Fibroblast of skin of left quadriceps (primary cell): Measurements from ENCODE around the gene WIPF2.
A peak's percentile ranks its signal among the peaks of the same experiment; 100 is the strongest.

ENCODE experiments used
- DNase-seq, 2 experiments: peaks; one replicate each; pipeline ENCODE4 v3.0.0-alpha.2; 2013; ENCODE audit warnings: low read depth in 2 of 2

WIPF2 gene, protein sequence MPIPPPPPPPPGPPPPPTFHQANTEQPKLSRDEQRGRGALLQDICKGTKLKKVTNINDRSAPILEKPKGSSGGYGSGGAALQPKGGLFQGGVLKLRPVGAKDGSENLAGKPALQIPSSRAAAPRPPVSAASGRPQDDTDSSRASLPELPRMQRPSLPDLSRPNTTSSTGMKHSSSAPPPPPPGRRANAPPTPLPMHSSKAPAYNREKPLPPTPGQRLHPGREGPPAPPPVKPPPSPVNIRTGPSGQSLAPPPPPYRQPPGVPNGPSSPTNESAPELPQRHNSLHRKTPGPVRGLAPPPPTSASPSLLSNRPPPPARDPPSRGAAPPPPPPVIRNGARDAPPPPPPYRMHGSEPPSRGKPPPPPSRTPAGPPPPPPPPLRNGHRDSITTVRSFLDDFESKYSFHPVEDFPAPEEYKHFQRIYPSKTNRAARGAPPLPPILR

DNA sequence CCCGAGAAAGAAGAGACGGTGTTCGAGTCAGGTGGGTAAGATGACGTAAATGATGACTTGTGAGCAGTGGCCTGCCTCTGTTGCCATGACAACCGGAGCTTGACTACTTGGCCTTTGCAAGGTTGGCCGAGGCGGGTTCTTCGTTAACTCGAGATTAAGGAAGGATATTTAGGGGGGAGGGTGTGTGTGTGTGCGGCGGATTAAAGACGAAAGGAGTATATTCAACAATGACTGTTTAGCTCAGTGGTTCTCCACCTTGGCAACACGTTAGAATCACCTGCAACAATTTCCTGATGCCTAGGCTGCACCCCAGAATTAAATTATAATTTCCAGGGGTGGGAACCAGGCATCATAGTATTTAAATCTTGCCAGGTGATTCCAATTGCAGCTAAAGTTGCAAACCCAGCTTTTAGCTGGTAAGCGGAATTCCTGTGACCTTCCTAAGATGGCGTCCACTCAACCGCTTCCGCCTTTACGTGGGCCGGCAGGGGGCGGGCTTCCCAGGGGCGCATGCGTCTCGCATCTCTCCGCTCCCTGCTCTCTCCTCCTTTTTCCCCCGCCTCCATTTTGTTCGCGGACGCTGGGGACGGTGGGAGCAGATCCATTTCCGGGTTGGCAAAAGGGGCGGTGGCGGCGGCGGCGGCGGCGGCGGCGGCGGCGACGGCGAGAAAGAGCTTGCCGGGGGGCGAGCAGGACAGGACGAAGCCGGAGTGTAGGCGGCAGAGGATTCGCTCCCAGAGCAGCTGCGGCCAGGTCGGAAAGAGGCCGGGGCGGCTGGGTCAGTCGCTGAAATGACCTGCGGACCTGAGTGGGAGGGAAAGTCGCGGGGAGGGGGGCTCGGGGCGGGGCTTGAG lies at the start of gene WIPF2:
Gene WIPF2, plus strand, starts transcription at position 565 of the 854 bp plus-strand sequence. CDS start 37,156 bp downstream, outside the sequence.
- peak; percentile 94 for DNase-seq

DNA sequence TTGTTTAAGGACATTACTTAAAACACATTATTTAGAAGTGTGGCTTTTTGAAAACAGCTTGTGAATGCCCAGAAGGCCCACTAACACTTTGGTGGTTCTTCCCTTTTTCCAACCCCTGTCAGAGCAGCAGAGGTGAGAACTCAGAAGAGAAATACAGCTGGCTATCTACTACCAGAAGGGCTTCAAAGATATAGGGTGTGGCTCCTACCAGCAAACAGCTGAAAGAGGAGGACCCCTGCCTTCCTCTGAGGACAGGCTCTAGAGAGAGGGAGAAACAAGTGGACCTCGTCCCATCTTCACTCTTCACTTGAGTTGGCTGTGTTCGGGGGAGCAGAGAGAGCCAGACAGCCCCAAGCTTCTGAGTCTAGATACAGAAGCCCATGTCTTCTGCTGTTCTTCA lies 48.8 kb upstream of the WIPF2 start:
- no peak for DNase-seq

DNA sequence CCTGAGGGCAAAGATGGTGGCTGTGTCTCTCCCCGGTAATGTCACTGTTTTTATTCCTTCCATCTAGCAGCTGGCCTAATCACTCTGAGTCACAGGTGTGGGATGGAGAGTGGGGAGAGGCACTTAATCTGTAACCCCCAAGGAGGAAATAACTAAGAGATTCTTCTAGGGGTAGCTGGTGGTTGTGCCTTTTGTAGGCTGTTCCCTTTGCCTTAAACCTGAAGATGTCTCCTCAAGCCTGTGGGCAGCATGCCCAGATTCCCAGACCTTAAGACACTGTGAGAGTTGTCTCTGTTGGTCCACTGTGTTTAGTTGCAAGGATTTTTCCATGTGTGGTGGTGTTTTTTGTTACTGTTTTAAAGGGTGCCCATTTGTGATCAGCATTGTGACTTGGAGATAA lies 47.4 kb upstream of the WIPF2 start:
- no peak for DNase-seq

DNA sequence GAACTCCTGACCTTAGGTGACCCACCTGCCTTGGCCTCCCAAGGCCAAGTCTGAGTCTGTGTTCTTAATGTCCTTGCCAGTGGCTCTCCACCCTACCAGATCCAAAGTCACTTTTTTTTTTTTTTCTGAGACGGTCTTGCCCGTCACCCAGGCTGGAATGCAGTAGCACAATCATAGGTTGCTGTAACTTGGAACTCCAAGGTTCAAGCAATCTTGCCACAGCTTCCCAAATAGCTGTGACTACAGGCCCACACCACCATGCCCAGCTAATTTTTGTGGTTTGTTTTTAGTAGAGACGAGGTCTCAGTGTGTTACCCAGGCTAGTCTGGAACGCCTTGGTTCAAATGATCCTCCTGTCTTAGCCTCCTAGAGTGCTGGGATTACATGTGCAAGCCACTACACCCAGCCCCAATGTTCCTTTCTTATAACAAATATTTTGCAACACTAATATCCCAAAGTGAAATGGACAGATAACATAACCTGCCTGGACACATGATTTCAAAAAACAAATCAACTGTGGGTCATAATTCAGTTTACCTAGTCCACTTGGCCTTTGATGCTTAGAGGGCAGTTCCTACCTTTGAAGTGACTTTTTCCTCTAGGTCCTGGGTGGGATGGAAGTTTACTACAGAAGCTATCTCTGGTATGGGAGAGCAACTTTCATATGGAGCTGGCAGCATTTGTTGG lies 45.9 kb upstream of the WIPF2 start:
- DNase-seq = no peak

DNA sequence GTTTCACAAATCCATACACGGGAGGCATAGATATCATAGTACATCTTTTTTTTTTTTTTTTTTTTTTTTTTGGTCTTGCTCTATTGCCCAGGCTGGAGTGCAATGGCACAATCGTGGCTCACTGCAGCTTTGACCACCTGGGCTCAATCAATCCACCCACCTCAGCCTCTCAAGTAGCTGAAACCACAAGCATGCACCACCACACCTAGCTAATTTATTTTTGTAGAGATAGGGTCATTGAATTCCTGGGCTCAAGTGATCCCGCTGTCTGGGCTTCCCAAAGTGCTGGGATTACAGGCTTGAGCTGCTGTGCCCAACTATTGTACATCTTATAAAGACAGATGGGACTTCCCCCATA lies 45.3 kb upstream of the WIPF2 start:
- no peak for DNase-seq

DNA sequence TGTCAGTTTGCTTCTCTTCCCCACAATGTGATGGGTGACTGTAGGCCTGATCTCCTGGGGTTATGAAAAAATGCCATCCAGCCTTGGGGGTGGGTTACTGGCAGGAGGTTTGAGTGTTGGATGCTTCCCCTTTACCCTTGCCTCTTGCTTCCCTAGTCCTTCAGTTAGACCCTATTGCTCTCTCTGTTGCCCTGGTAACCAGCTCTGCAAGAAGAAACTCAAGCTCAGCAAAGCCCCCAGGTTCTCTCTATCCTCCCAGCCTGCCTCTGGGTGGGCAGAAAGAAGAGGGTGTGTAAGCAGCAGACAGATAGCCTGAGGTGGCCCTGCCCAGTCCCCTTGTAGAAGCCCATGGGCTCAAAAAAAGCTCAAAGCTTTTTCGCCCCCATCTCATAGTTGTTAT lies 44.6 kb upstream of the WIPF2 start:
- DNase-seq = no peak

DNA sequence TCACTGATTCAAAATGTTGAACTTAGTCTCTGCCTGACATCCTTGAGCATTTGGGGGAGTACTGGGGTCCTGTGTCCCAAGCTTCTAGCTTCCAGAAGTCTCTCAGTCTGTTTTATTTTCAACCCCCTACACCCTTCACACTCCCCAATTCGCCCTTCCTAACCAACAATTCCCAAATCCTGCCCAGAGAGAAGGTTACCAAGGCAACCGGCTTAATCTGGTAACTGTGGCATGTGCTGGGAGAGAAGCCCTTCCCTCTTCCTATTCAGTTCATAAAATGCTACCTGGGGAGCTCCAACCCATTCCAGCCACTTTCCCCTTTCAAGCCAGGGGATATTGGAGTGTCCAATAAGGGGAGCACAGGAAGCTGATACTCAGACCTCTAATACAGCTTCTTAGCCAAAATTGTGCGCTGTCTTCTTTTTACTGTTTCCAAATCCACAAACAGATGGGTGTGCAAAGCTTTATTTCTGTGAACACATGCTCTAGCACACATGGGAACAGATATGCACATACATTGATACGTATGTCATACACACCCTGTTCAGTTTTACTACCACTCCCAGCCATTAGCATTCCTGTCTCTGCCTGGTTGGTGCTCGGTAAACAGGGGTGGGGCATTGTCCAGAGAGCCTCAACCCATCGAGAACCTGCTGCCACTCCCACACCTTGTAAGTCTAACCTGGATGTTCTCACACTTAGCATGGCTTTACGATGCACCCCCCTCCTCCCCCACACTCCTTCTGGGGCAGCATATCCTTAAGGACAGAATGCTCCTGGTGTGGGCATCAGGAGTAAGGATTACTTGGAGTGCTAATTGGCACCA lies 43.0 kb upstream of the WIPF2 start:
- no peak for DNase-seq

DNA sequence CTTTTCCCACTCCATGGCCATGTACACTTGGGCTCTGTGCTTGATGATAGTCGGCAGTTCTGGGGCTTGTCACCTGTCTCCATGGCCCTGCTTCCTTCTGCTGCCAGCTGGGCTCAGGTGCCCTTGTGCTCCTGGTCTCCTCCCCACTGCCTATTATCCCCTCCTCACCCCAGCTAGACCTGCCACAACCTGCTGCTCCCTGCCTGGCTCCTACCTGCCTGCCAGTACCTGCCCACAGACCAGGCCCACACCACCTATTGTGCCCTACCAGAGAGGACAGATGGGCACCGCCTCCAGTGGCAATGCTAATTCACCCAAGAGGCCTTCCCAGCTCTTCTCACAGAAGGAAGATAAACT lies 42.4 kb upstream of the WIPF2 start:
- no peak for DNase-seq

DNA sequence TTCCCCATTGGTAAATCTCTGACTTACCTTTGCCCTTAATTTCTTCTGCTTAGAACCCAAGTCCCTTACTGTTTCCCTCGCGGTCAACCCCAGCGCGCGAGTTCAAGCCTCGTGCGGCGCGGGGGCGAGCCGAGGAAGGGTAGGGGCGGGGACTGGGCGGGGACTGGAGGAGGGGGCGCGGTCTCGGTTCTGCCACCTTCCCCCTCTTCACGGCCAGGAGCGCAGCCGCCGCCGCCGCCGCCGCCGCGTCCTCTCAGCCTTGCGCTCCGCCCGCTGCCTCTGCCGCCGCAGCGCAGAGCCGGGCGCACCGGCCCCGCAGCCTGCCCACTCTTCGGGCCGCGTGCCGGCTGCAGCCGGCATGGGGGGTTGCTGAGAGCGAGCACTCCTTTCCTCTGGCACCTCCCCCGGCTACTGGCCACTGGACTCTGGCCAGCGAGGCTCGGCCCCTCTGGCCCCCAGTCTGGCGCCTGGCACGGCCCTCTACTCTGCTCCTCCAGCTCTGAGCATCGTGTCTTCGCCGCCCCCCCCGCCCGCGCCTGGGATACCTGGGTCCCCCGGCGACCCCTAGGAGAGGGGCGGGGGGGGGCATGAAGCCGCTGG lies 41.7 kb upstream of the WIPF2 start, which contains the start of gene RAPGEFL1:
Gene RAPGEFL1, plus strand, starts transcription at position 196 of the 600 bp plus-strand sequence. Its CDS starts 392 bp downstream, at position 588.
- no peak for DNase-seq

DNA sequence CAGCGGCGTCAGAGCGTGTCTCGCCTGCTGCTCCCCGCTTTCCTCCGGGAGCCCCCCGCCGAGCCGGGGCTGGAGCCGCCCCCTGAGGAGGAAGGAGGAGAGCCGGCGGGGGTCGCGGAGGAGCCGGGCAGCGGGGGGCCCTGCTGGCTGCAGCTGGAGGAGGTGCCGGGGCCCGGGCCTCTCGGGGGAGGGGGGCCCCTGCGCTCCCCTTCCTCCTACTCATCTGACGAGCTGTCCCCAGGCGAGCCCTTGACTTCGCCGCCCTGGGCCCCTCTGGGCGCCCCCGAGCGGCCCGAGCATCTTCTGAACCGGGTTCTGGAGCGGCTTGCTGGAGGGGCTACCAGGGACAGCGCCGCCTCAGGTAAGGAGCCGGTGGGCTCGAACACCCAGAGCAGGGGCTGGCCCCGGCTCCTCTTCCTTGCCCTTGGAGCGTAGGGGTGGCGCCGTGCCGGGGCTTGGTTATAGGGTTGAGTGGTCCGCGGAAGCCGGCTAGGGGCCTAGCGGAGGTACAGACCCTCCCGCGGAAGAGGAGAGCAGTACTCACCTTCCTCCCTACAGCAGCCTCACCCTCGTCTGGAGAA lies 41.0 kb upstream of the WIPF2 start:
- no peak for DNase-seq

DNA sequence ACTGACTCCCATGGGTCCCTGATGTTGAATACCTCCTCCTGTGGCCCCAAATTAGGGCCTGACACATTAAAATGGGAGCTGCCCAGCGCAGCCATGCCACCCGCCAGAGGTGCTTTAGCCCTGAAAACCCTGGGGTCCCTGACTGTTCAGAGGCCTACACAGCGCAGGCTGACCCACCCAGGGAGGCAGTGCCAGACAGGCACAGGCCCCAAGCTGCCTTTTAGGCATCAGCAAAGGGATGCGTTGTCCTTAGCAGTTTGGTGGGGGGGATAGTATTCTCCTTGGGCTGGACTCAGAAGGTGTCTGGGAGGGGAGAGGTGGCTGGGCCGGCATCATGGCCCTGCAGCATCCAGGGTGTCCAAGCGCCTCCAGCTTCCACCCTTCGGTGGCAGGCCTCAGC lies 40.4 kb upstream of the WIPF2 start:
- DNase-seq = no peak

DNA sequence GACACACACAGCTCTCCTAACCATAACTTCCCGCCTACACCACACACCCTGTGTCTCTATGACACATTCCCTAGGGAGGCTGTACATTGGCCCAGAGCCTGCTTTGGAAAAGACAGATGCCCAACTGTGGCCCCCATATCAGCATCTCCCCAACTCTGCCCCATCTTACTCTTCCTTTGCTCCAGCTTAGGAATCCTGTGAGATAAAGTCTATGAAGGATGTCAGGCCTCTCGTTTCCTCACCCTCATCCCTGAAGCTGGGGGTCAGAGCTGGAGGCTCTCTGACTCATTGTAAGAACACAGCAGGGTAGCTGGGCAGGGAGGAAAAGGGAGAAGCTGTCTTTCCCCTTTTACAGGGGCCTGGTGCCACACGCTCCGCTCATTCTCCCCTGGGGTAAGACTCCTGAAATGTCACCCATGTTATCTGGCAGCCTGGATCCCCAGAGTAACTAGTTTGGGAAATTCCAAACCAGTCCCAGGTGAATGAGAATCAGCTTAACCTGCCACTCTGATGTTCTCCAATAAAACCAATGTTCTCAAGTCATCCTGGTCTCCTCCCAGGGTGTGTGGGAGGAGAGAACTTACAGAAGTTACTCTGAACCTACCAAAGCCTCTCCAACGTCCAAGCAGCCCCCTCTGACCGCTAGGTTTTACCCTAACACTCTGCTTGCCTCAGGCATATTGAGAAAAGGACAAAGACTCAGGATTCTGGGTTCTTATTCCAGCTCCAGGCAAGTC lies 39.0 kb upstream of the WIPF2 start:
- DNase-seq = peak in 1 of 2 experiments; percentile 43

DNA sequence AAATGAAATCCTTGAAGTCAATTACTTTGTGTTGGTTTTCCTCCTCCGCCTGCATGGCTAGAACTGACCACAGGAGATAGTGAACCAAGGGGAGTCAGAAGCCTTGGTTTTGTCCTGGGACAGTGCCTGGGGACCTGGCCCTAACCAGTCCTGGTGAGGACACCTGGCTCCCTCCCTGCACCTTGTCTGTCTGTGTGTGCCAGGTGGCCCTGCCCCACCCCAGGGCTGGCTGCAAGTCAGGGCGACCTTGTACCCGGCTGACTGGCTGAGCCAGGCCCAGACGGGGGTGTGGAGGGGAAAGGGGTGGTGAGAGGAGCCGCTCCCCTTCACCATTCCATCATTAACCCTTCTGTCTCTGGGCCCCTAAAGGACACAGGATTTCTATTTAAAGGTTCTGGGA lies 38.4 kb upstream of the WIPF2 start:
- DNase-seq = no peak

DNA sequence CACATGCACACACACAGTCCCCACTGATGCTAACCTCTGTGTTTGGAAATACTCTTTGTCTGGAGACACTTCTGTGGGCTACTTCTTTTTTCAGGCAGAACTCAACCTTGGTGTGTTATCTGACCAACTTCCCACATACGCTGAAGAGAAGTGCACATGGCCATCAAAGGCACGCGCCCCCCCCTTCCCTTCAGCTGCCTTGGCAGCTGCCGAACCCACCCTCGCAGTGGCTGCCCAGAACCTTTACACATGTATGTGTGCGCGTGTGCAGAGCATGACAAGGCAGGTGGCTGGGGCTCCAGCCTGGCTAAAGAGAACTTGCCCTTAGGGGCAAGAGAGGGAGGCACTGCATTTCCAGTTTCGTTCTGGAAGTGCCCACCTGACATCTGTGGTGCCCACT lies 37.9 kb upstream of the WIPF2 start:
- no peak for DNase-seq

DNA sequence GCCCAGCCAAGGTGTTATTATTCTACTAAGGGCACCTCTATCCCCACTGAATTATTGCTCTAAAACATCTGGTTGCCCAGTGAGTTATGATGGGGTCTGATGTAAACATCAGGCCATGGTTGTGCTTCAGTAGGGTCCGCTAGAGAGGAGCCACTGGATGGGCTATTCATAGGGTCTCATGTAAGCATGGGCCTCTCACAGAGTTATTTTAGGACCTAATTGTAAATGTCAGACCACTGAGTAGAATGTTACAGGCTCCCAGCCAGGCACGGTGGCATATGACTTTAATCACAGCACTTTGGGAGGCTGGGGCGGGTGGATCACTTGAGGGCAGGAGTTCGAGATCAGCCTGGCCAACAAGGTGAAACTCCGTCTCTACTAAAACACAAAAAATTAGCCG lies 36.5 kb upstream of the WIPF2 start:
- no peak for DNase-seq

DNA sequence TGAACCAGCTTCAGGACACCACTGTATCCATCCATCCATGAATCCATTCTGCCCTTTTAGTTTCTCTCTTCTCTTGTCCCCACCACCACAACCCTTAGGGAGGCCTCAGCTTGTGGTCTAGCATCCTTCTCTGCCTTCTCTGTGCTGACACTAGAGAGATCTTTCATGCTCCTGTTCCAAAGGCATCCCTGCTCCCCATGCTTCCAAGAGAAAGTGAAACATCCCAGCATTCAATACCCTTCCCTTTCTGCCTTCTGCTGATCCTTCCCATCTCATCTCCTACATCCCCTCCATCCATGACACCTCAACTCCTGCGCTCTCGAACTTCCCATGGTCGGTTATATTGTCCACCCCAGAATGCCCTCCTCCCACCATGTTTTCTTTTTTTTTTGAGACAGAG lies 31.9 kb upstream of the WIPF2 start:
- DNase-seq = no peak

DNA sequence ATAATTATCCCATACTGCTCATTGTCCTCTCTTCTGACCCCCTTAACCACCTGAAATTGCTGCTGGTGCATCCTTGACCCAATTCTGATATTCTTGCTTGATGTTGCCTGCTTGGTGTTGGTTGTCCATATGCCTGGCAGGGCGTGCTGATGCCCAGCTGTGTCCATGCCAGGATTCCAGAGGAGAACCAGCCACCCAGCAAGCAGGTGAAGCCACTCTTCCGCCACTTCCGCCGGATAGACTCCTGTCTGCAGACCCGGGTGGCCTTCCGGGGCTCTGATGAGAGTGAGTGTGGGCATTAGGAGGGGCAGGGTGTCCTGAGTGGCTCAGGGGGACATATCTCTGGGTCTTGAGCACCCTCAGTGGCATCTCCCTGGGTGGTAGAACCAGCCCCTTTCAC lies 30.4 kb upstream of the WIPF2 start:
- DNase-seq = no peak

DNA sequence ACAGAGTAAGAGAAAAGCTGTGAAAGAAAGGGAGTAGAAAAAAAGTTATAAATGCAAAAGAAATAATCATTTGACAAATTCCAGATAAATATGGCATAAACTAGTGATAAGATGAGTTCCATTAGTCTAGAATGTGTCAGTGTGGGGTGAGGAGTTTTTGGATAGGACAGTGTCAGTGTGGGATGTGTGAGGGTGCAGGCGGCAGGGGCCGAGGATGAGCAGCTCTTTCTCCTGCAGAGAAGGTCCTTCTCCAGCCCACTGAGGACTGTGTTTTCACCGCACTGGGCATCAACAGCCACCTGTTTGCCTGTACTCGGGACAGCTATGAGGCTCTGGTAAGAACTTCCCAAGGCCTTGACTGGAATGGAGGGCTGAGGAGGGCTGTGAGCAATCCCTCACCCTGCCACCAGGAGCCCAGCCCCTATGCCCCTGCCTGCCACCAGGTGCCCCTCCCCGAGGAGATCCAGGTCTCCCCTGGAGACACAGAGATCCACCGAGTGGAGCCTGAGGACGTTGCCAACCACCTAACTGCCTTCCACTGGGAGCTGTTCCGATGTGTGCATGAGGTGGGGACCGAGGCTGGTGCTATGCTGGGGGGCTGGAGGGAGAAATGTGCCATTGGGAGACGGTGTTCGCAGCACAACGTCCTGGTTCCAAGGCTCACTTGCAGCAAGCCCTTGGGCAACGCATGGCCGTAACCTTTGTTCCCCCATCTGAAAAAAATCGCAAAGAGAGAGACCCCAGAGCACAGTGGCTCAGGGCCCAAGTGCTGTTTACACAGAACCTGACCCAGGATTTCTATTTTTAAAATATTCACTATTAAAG lies 28.7 kb upstream of the WIPF2 start:
- DNase-seq = no peak
